Lower leg skin (tissue), 4 donors: ENCODE data around the gene ITGB5. TPM values are rescaled to one million over a fixed set of nuclear protein-coding genes. Genes with fewer than 3 reads are reported as not detected.
"Not testable (repeated sequence)": the region's sequence is repeated elsewhere in the genome, so short reads cannot be mapped to it uniquely, and the experiment has no call there.

Experiments used
- DNase-seq, 2 donors: peaks; one replicate each; pipeline ENCODE4 v3.0.0-alpha.2; 2019; ENCODE audit warnings: low spot score in 2 of 2
- H3K4me3 ChIP-seq: fragments of 200-600 bp; sonication (generic); 2 replicates; pipeline ENCODE4 v1.5.1; 2017; ENCODE audit warnings: mild to moderate bottlenecking, low read depth; ENCODE audit not compliant: poor library complexity, severe bottlenecking
- POLR2A ChIP-seq, 2 donors: fragments of 450-650 bp; IDR thresholded peaks; one replicate each; pipeline ENCODE4 v1.6.1; 2016 to 2017; ENCODE audit warnings: antibody characterized with exemption in 2 of 2, mild to moderate bottlenecking in 1 of 2, moderate library complexity in 1 of 2
- WGBS, 2 donors: methylation state at CpG; one replicate each; pipeline ENCODE4 v1.1.5; 2018; 5-methylcytosine and 5-hydroxymethylcytosine counted together
- intact Hi-C: fragments of 100-400 bp; cut with DNase I; formaldehyde crosslinking; loops from one replicate; pipeline ENCODE4 v1.15.0; 2023; ENCODE audit warnings: low total_unique reads
- total RNA-seq, 4 donors: library from RNA; depleted of rRNA; stranded (reverse); fragments of >200 nt; gene quantifications; one replicate each; pipeline ENCODE4 v1.1.0, GENCODE V29; 2016
- TF ChIP-seq, protein P1 (sequence below), 3 donors: fragments of 450-650 bp; IDR thresholded peaks; one replicate each; pipeline ENCODE4 v1.5.1; 2016; ENCODE audit warnings: antibody characterized with exemption in 3 of 3, mild to moderate bottlenecking in 3 of 3, moderate library complexity in 2 of 3

Gene ITGB5
- total RNA-seq, 4 donors from 2014 or later, result 210 to 414 (median 286) TPM

DNA sequence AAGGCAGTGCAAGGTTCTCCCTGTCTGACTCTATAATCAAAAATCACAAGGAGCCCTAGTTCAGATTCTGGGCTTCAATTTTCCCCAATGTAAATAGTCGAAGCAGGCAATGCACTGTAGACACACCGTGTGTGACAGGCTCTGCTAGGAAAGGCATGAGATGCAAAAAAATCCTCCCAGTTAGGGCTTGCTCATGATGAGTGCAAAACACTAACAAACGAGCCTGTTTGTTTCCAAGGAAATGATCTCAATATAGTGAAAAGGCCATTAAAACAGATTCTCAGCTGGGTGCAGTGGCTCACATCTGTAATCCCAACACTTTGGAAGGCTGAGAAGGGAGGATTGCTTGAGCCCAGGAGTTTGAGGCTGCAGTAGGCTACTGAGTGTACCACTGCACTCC, 101.2 kb downstream of the ITGB5 start:
- no peak for DNase-seq
- H3K4me3 ChIP-seq, result no peak overlapping the region
- intact Hi-C loops, result no loop called here
- WGBS, 2 donors, result 42% methylated on average over 3 of the region's 3 CpGs
- TF ChIP-seq, protein P1, sequence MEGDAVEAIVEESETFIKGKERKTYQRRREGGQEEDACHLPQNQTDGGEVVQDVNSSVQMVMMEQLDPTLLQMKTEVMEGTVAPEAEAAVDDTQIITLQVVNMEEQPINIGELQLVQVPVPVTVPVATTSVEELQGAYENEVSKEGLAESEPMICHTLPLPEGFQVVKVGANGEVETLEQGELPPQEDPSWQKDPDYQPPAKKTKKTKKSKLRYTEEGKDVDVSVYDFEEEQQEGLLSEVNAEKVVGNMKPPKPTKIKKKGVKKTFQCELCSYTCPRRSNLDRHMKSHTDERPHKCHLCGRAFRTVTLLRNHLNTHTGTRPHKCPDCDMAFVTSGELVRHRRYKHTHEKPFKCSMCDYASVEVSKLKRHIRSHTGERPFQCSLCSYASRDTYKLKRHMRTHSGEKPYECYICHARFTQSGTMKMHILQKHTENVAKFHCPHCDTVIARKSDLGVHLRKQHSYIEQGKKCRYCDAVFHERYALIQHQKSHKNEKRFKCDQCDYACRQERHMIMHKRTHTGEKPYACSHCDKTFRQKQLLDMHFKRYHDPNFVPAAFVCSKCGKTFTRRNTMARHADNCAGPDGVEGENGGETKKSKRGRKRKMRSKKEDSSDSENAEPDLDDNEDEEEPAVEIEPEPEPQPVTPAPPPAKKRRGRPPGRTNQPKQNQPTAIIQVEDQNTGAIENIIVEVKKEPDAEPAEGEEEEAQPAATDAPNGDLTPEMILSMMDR (IDR thresholded peaks at IDR 0.05), result no peak
- TF ChIP-seq POLR2A (IDR thresholded peaks at IDR 0.05), result no peak

DNA sequence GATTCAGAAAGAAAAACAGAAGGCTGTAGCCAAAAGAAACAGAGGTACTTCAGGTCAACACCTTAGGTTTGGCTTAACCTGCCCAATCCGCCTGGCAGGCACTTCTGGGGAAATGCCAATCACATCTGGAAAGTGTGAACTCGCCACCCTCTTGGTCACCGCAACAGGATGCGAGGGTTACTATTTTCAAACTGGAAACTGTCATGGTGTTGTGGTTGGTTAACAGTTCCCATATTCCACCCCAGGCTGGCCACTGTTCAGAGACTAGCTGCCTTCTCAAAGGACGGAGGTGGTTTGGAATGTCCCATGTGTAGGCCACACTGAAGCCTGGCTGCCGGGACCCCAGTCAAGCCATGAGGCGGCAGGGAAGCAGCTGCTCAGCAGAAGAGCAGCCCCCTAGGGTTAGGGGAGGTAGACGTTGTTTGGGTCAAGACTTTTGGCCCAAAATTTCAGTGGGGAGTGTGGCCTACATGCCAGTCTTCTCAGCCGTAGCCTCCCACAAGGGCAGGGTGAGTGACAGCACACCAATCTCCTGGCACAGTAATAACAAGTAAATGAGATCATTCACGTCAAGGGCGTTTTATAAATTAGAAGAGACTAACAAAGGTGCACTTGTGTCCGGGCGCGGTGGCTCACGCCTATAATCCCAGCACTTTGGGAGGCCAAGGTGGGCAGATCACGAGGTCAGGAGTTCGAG, 102.3 kb downstream of the ITGB5 start:
- no peak overlapping the region for H3K4me3 ChIP-seq
- no peak for DNase-seq
- TF ChIP-seq POLR2A (IDR thresholded peaks at IDR 0.05), result no peak
- TF ChIP-seq, protein P1 (IDR thresholded peaks at IDR 0.05), result no peak
- intact Hi-C loops, result no loop called here
- 57 to 69% methylated on average over 17 of the region's 17 CpGs for WGBS, 2 donors

DNA sequence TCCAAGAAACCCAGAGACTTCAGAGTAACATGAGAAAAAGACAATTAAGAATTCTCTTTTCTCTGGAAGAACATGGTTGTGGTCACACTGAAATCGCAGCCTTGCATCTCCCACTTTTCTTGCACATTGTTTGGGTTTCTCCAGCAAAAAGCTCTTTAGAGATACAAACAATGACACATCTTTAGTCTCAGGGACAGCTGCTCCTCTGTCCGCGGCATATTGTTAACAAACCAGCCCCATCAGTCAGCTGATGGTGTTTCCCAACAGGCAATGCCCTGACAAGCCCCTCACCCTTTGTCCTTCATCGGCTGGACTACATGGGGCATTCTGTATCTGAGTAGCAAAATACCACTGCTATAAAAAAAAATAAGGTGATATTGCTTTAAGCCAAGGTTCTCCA, 103.5 kb downstream of the ITGB5 start:
- no peak overlapping the region for H3K4me3 ChIP-seq
- DNase-seq, result no peak
- intact Hi-C loops, result no loop called here
- WGBS, 2 donors, result 85% methylated on average over 4 of the region's 4 CpGs
- no peak for TF ChIP-seq POLR2A (IDR thresholded peaks at IDR 0.05)
- TF ChIP-seq, protein P1 (IDR thresholded peaks at IDR 0.05), result no peak

DNA sequence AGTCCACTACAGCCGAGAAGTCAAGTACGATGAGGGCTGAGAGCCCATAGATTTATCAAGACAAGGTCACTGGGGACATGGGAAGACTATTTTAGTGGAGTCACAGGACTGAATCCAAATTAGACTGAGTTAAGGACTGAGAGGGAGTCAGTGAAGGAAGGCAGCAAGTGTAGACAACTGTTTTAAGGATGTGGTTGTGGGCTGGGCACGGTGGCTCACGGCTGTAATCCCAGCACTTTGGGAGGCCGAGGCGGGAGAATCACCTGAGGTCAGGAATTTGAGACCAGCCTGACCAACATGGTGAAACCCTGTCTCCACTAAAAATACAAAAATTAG, 104.8 kb downstream of the ITGB5 start:
- WGBS, 2 donors, result 77 to 85% methylated on average over 6 of the region's 6 CpGs
- intact Hi-C loops, result not testable (repeated sequence)

DNA sequence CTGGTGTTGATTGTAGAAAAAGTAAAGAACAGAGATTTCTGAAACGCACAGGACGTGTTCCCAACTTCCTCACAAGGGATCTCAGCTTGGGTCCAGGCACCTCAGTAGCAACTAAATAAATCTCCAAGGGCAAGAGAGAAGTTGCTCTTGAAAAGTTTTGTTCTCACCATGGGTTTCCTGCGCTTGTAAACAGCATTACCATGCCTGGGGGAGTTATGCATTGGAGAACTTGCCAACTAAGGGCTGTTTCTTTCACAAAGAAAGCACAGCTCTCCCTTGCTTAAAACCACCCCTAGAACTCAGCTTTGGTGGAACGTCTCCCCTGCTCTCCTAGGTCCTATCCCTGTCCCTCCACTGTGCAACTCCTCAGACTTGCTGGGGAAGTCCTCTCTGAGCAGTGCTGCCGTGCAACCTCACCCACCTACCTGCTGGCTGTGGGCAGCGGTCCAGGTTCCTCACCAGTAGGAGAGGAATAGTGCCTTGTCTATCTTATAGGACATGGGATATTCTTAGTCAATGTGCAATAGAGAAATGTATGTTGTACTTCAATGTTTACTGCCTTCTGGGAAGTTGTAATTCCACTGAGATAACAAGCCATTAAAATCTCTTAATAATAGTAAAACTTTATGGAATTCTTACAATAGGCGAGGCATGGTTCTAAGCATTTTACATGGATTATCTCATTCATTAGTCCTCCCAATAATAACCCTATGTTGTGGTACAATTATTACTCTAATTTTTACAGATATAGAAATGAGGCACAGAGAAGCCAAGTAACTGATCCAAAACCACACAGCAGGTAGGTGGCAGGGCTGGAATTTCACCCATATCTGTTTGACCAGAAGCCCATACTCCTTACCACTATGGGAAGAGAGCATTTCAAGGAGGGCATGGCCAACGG, 105.4 kb downstream of the ITGB5 start:
- TF ChIP-seq POLR2A (IDR thresholded peaks at IDR 0.05), result no peak
- TF ChIP-seq, protein P1 (IDR thresholded peaks at IDR 0.05), result no peak
- intact Hi-C loops, result no loop called here
- no peak for DNase-seq
- no peak overlapping the region for H3K4me3 ChIP-seq
- 38 to 46% methylated on average over 8 of the region's 8 CpGs for WGBS, 2 donors

More for the DNA sequence above, 104.8 kb downstream of the ITGB5 start:
- not testable (repeated sequence) for H3K4me3 ChIP-seq, DNase-seq

DNA sequence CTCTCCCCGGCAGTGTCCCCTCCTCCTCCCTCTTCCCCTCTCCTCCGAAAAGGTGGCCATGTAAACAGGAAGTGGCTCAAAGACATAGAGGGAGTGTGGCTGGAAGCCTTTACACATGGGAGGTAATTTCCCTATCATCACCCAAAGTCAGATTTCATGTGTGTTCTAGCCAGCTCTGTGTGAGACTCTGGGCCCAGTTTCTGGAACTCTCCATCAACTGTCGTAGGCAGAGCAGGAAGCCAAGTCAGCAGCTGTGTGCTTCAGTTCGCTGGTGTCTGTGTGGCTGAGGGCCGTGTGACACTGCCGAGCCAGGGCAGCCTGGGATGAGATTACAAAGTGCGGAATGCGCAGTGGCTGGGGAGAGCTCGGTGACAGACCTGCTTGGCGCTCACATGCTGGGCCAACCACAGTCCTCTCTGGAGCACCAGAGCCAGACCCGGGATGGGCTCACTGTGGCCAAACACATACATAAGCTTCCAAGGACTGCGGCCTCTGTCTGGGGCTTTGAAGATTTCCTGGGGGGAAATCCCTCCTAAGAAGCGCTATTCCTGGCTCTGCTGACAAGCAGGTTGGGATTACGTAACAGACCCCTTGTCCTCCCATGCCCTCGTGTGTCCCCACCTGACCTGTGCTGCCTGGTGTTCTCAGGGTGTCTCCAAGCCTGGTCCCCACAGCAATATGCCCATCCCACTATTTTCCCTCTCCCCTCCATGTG, 106.2 kb downstream of the ITGB5 start:
- intact Hi-C loops, result no loop called here
- H3K4me3 ChIP-seq, result no peak overlapping the region
- DNase-seq, result peak; percentile 76 to 94
- TF ChIP-seq POLR2A (IDR thresholded peaks at IDR 0.05), result no peak
- TF ChIP-seq, protein P1 (IDR thresholded peaks at IDR 0.05), result no peak
- 8 to 19% methylated on average over 14 to 15 of the region's 15 CpGs for WGBS, 2 donors
